Tibial nerve (tissue), 4 donors: ENCODE measurements around the gene BRSK2.

ENCODE experiments used
- CTCF ChIP-seq, 5 experiments: fragments of 200-600 bp in 3 of 5; fragments of 450-650 bp in 2 of 5; sonication (generic) in 3 of 5; IDR thresholded peaks; one replicate each; pipeline ENCODE4 v1.5.1; 2016 to 2019; ENCODE audit warnings: antibody characterized with exemption in 5 of 5, mild to moderate bottlenecking in 3 of 5, moderate library complexity in 2 of 5
- EP300 ChIP-seq, 2 donors: sonication (generic); formaldehyde crosslinking; IDR thresholded peaks; one replicate each; pipeline ENCODE4 v1.6.1; 2017; ENCODE audit warnings: antibody characterized with exemption in 2 of 2, mild to moderate bottlenecking in 1 of 2

GRCh38 chr11:1460396-1460985, 70.8 kb downstream of the BRSK2 start:
- TF ChIP-seq CTCF (IDR thresholded peaks at IDR 0.05) (no peak), EP300 (IDR thresholded peaks at IDR 0.05) (peak in 1 of 2 donors; percentile 89)
